Measurements from ENCODE around the gene RFX6. TPM values are rescaled to one million over a fixed set of nuclear protein-coding genes. Genes with fewer than 3 reads are reported as not detected.

The RFX6 gene
- total and polyA plus RNA-seq, 2 experiments from 2014 or later: not detected

DNA sequence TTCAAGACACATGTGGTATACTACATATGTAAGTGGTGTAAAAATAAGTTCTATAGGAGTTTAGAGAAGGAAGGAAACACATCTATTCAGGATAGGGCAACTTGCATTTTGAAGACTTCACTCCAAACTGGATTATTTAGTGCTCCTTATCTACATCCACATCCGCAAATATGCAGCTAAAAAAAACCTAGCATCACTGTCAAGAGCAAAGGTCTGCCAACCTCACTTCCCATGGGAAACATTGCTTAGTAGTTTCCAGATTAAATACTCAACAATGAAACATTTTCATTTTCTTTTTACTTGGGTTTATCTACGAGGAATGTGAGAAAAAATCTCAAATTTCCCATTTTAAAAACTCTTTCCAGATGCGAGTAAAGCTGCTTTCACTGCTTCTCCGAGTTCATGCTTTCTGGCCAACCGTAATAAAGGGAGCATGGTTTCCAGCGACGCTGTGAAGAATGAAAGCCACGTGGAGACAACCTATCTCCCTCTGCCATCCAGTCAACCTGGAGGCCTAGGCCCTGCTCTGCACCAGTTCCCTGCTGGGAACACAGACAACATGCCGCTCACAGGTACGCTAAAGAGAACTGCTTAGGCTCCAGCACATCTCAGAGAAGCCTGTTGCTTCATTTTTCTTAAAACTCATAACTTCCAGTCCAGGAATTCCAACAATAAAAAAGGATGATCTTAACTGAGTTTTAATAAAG is 48.2 kb downstream of the RFX6 start:
- TF ChIP-seq, protein P1, sequence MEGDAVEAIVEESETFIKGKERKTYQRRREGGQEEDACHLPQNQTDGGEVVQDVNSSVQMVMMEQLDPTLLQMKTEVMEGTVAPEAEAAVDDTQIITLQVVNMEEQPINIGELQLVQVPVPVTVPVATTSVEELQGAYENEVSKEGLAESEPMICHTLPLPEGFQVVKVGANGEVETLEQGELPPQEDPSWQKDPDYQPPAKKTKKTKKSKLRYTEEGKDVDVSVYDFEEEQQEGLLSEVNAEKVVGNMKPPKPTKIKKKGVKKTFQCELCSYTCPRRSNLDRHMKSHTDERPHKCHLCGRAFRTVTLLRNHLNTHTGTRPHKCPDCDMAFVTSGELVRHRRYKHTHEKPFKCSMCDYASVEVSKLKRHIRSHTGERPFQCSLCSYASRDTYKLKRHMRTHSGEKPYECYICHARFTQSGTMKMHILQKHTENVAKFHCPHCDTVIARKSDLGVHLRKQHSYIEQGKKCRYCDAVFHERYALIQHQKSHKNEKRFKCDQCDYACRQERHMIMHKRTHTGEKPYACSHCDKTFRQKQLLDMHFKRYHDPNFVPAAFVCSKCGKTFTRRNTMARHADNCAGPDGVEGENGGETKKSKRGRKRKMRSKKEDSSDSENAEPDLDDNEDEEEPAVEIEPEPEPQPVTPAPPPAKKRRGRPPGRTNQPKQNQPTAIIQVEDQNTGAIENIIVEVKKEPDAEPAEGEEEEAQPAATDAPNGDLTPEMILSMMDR (IDR thresholded peaks at IDR 0.05; ENCODE audit: low read depth, low read length): no peak
- H3K27me3 ChIP-seq: peaks cover 12% of the 10 kb centered on the region
- DNase-seq (ENCODE audit: low read depth in 1 of 2, low spot score in 1 of 2): peak in 1 of 2 donors; percentile 2
- H3K27ac ChIP-seq: no peak overlapping the region
- no peaks in the 10 kb centered on the region for H3K36me3 ChIP-seq
- H3K4me3 ChIP-seq: no peak overlapping the region
- peaks cover 12% of the 10 kb centered on the region for H3K4me1 ChIP-seq (ENCODE audit: low read depth)
- H3K9me3 ChIP-seq (ENCODE audit: low read depth): no peaks in the 10 kb centered on the region

DNA sequence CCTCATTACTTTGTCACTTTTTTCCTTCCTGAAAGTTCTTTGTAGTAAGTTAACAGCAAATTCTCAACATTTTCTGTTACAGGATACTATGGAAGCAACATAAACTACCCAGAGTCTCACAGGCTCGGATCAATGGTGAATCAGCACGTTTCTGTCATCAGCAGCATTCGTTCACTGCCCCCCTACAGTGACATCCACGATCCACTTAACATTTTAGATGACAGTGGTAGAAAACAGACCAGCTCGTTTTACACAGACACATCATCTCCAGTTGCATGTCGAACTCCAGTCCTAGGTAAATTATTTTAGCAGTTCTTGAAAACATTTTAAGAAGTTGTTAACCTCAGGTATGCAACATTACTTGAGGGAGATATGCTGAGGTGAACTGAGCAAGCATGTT is 51.6 kb downstream of the RFX6 start:
- H3K4me1 ChIP-seq (ENCODE audit: low read depth): peaks cover 12% of the 10 kb centered on the region
- no peak overlapping the region for H3K4me3 ChIP-seq
- TF ChIP-seq, protein P1 (IDR thresholded peaks at IDR 0.05; ENCODE audit: low read depth, low read length): no peak
- H3K36me3 ChIP-seq: no peaks in the 10 kb centered on the region
- H3K9me3 ChIP-seq (ENCODE audit: low read depth): no peaks in the 10 kb centered on the region
- no peak overlapping the region for H3K27ac ChIP-seq
- DNase-seq (ENCODE audit: low read depth in 1 of 2, low spot score in 1 of 2): peak in 1 of 2 donors; percentile 21
- H3K27me3 ChIP-seq: no peaks in the 10 kb centered on the region

DNA sequence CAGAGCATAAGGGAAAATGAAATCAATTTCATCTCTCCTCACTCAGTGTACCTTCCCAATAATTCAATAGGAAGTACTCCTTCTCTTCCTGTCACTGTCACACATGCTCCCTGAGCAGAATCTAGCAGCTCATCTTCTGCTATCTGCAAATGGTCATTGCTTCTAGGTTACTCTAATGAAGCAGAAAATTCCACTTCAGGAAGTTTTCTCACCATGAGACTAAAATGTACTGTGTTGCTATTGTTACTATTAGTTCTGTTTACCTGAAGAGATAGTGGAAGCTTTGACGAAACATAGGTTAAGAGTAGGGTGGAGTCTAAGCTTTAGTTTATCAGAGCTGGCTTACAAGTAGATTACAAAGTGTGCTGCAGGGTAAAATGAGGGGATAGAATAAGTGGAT is 52.8 kb downstream of the RFX6 start:
- Histone ChIP-seq H3K36me3 (no peaks in the 10 kb centered on the region), H3K4me1 (ENCODE audit: low read depth) (peaks cover 5% of the 10 kb centered on the region), H3K9me3 (ENCODE audit: low read depth) (no peaks in the 10 kb centered on the region), H3K27me3 (no peaks in the 10 kb centered on the region), H3K4me3 (no peak overlapping the region), H3K27ac (no peak overlapping the region)
- TF ChIP-seq, protein P1 (IDR thresholded peaks at IDR 0.05; ENCODE audit: low read depth, low read length): no peak
- no peak for DNase-seq (ENCODE audit: low read depth in 1 of 2, low spot score in 1 of 2)

DNA sequence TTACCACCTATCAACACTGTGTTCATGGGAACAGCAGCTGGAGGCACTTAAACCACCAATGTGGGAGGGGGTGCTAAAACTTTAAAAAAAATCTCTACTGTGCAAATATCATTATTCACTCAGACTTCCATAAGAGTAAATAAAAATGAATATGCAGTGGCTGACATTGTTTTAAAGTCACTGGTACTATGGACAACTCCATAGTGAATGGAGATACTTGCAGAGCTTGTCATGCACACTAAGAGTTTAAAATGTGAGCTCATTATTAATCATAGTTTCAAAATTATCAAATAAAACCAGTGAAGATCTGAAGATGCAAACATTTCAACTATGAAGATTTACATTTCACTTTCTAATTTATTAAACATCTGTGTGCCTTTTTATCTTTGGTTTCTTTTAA is 54.4 kb downstream of the RFX6 start:
- Histone ChIP-seq H3K27me3 (no peaks in the 10 kb centered on the region), H3K4me3 (no peak overlapping the region), H3K9me3 (ENCODE audit: low read depth) (no peaks in the 10 kb centered on the region), H3K4me1 (ENCODE audit: low read depth) (peaks cover 5% of the 10 kb centered on the region), H3K36me3 (no peaks in the 10 kb centered on the region), H3K27ac (no peak overlapping the region)
- no peak for DNase-seq (ENCODE audit: low read depth in 1 of 2, low spot score in 1 of 2)
- TF ChIP-seq, protein P1 (IDR thresholded peaks at IDR 0.05; ENCODE audit: low read depth, low read length): no peak

DNA sequence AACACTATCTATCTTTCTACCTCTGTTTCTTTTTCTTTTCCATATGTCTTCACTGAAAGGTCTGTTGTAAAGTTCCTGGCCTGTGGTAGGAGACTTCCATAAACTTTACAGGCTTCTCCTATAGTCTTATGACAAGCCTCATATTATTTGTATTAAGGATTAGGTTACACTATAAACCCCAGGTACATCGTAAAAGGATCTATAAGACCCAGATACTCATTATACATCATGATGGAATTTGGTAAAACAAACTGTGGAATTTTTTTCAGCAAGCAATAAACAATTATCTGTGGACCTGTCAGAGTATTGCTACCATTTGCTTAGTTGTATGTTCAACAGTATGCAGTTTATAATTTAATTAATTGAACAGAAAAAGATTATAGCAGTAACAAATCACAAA is 55.5 kb downstream of the RFX6 start:
- Histone ChIP-seq H3K27ac (no peak overlapping the region), H3K36me3 (no peaks in the 10 kb centered on the region), H3K27me3 (no peaks in the 10 kb centered on the region), H3K4me1 (ENCODE audit: low read depth) (peaks cover 5% of the 10 kb centered on the region), H3K4me3 (no peak overlapping the region), H3K9me3 (ENCODE audit: low read depth) (no peaks in the 10 kb centered on the region)
- TF ChIP-seq, protein P1 (IDR thresholded peaks at IDR 0.05; ENCODE audit: low read depth, low read length): no peak
- no peak for DNase-seq (ENCODE audit: low read depth in 1 of 2, low spot score in 1 of 2)

Data from cardiac muscle cell (in vitro differentiated cells and primary cell).